Endothelial cell of umbilical vein (primary cell): ENCODE data around the gene MRPL38. TPM values are rescaled to one million over a fixed set of nuclear protein-coding genes. Genes with fewer than 3 reads are reported as not detected.

Experiments used
- BruUV-seq: library from RNA; stranded (reverse); fragments of 400-500 nt; replicated peaks from 2 replicates; lab custom pipeline; 2021; lab: Mats Ljungman, UMichigan
- CTCF ChIA-PET: fragments of 300-600, 350-600 bp; sonication (Branson Sonifier 250); formaldehyde crosslinking; loops from one replicate; lab custom pipeline; 2021; ENCODE audit warnings: antibody characterized with exemption, inconsistent platforms; lab: Charles Lee
- POLR2A ChIA-PET: fragments of 300-600, 350-600 bp; sonication (Branson Sonifier 250); formaldehyde crosslinking; loops from one replicate; lab custom pipeline; 2021; ENCODE audit warnings: antibody characterized with exemption, inconsistent platforms; lab: Charles Lee
- DNase-seq: peaks from one replicate; pipeline ENCODE4 v3.0.0-alpha.2; 2011; ENCODE audit warnings: low read depth, low spot score
- FAIRE-seq: peaks from 2 replicates; lab custom pipeline; 2011; peaks lifted over from hg19 to GRCh38; lab: Jason Lieb, UNC
- H2AFZ ChIP-seq: 2 replicates; pipeline ENCODE4 v1.6.0; 2012; ENCODE audit warnings: low read depth, low read length, control low read depth, inconsistent platforms
- H3K27ac ChIP-seq: 2 replicates; pipeline ENCODE4 v1.5.1; 2011; ENCODE audit warnings: low read depth, mild to moderate bottlenecking, control low read depth, low read length, moderate library complexity; ENCODE audit not compliant: insufficient read depth
- H3K27me3 ChIP-seq, 2 experiments: 2 replicates each; pipeline versions ENCODE4 v1.6.0 to v1.6.1; 2011; ENCODE audit warnings: low read length in 2 of 2, mixed read lengths in 1 of 2; ENCODE audit not compliant: control insufficient read depth in 2 of 2, insufficient read depth in 2 of 2
- H3K36me3 ChIP-seq, 2 experiments: 2 replicates in 1 of 2; 3 replicates in 1 of 2; pipeline ENCODE4 v1.5.1; 2011; ENCODE audit warnings: low read length in 2 of 2, mild to moderate bottlenecking in 1 of 2, moderate library complexity in 1 of 2; ENCODE audit not compliant: control insufficient read depth in 2 of 2, insufficient read depth in 2 of 2; ENCODE audit errors: extremely low read depth in 1 of 2
- H3K4me1 ChIP-seq: 3 replicates; pipeline ENCODE4 v1.5.1; 2011; ENCODE audit warnings: mild to moderate bottlenecking, low read length; ENCODE audit not compliant: control insufficient read depth, insufficient read depth; ENCODE audit errors: extremely low read depth
- H3K4me2 ChIP-seq: 2 replicates; pipeline ENCODE4 v1.6.1; 2011; ENCODE audit warnings: low read length, control low read depth, mixed read lengths; ENCODE audit not compliant: insufficient read depth
- H3K4me3 ChIP-seq, 3 experiments: fragments of 200-600 bp in 1 of 3; sonication (generic), shearing (Covaris generic) in 1 of 3; replicated peaks in 1 of 3; 2 replicates each; pipeline ENCODE4 v1.5.1; 2011 to 2016; ENCODE audit warnings: control low read depth in 3 of 3, low read length in 3 of 3, mild to moderate bottlenecking in 2 of 3, inconsistent platforms in 1 of 3, low read depth in 1 of 3, moderate library complexity in 1 of 3; ENCODE audit not compliant: insufficient read depth in 1 of 3
- H3K79me2 ChIP-seq: 2 replicates; pipeline ENCODE4 v1.6.0; 2012; ENCODE audit warnings: low read length, inconsistent platforms; ENCODE audit not compliant: control insufficient read depth, insufficient read depth
- H3K9ac ChIP-seq: replicated peaks from 2 replicates; pipeline ENCODE3; 2011; ENCODE audit warnings: low read length, control low read depth; ENCODE audit not compliant: insufficient read depth; ENCODE audit errors: extremely low read depth
- H3K9me1 ChIP-seq: replicated peaks from 3 replicates; pipeline ENCODE4 v1.6.0; 2011; ENCODE audit warnings: mild to moderate bottlenecking, low read length; ENCODE audit not compliant: control insufficient read depth, insufficient read depth; ENCODE audit errors: extremely low read depth
- H3K9me3 ChIP-seq: replicated peaks from 2 replicates; pipeline ENCODE4 v1.5.1; 2012; ENCODE audit warnings: low read length, inconsistent platforms; ENCODE audit not compliant: control insufficient read depth, insufficient read depth
- H4K20me1 ChIP-seq: replicated peaks from 2 replicates; pipeline ENCODE3; 2011; ENCODE audit warnings: mild to moderate bottlenecking, low read length; ENCODE audit not compliant: control insufficient read depth, insufficient read depth; ENCODE audit errors: extremely low read depth
- JUN ChIP-seq: IDR thresholded peaks from 2 replicates; pipeline ENCODE4 v1.6.1; 2011; ENCODE audit warnings: borderline replicate concordance, low read depth; ENCODE audit not compliant: insufficient read length, insufficient read depth
- POLR2A ChIP-seq: IDR thresholded peaks from 2 replicates; pipeline ENCODE4 v1.6.1; 2012; ENCODE audit warnings: low read depth, mild to moderate bottlenecking, control low read depth, low read length
- dilution Hi-C: fragments of 300-500 bp; cut with MboI; formaldehyde crosslinking; loops from one replicate; pipeline ENCODE4 v1.15.0; 2019; ENCODE audit warnings: low sequenced_read_pairs; ENCODE audit not compliant: extremely low pct_ligation_motif_present
- intact Hi-C: fragments of 100-400 bp; cut with micrococcal nuclease; formaldehyde crosslinking; loops from one replicate; pipeline ENCODE4 v1.10.0; 2022
- polyA plus RNA-seq, 4 experiments: library from polyadenylated mRNA; depleted of rRNA in 3 of 4; stranded (reverse) in 3 of 4; unstranded in 1 of 4; fragments of >200 nt; gene quantifications; 2 replicates each; pipeline versions ENCODE4 v1.2.1 to v1.2.3, GENCODE V29; 2011 to 2012; ENCODE audit warnings: missing spikeins in 1 of 4
- total RNA-seq: library from RNA; stranded (reverse); gene quantifications from 2 replicates; pipeline ENCODE4 v1.2.3, GENCODE V29; 2021

MRPL38 gene
- total and polyA plus RNA-seq, 2 donors (not counting 3 experiments of a cell fraction or from before 2014, with no cell fraction given) = 82.7 to 93.8 TPM

GRCh38 chr17:75910699-75911098 is 6.0 kb upstream of the MRPL38 start:
- intact Hi-C loops = no loop called here
- CTCF ChIA-PET = interaction anchor here (0.9 to 1.5 kb wide), 4 partner anchors 29 to 90 kb away, joined by 3 to 4 read pairs (median 4); partner anchors contain the start of gene CDK3

GRCh38 chr17:75909812-75910274 is 5.2 kb upstream of the MRPL38 start:
- POLR2A ChIA-PET = no interaction called here
- no peak overlapping the region for H3K9ac ChIP-seq
- no peak for DNase-seq
- H4K20me1 ChIP-seq = no peaks in the 10 kb centered on the region
- H3K27ac ChIP-seq = no peak overlapping the region
- H3K4me1 ChIP-seq = no peaks in the 10 kb centered on the region
- H3K79me2 ChIP-seq = no peaks in the 10 kb centered on the region
- CTCF ChIA-PET = interaction anchor here (0.8 to 1.5 kb wide), 4 partner anchors 33 to 104 kb away, joined by 3 to 4 read pairs (median 3); no protein-coding TSS in a partner anchor
- H3K9me3 ChIP-seq = no peaks in the 10 kb centered on the region
- no peak for TF ChIP-seq JUN
- intact Hi-C loops = no loop called here
- BruUV-seq = no TSS peak
- no peaks in the 10 kb centered on the region for H3K27me3 ChIP-seq
- no peak overlapping the region for H3K4me2 ChIP-seq
- FAIRE-seq = no peak
- no peaks in the 10 kb centered on the region for H3K9me1 ChIP-seq
- dilution Hi-C loops = no loop called here
- no peaks in the 10 kb centered on the region for H3K36me3 ChIP-seq
- H3K4me3 ChIP-seq = no peak overlapping the region
- H2AFZ ChIP-seq = no peak overlapping the region

More at GRCh38 chr17:75910699-75911098, 6.0 kb upstream of the MRPL38 start:
- H3K9ac ChIP-seq = no peak overlapping the region
- no peak overlapping the region for H3K4me3 ChIP-seq
- FAIRE-seq (no peak), DNase-seq (no peak)
- no peaks in the 10 kb centered on the region for H3K9me1 ChIP-seq
- H3K36me3 ChIP-seq = no peaks in the 10 kb centered on the region
- no peaks in the 10 kb centered on the region for H3K4me1 ChIP-seq
- dilution Hi-C loops = no loop called here
- no peak overlapping the region for H3K4me2 ChIP-seq
- H3K79me2 ChIP-seq = no peaks in the 10 kb centered on the region
- TF ChIP-seq JUN (no peak), POLR2A (no peak)
- H4K20me1 ChIP-seq = no peaks in the 10 kb centered on the region
- no peak overlapping the region for H2AFZ ChIP-seq
- no peaks in the 10 kb centered on the region for H3K9me3 ChIP-seq
- BruUV-seq = no TSS peak
- H3K27me3 ChIP-seq = no peaks in the 10 kb centered on the region
- H3K27ac ChIP-seq = no peak overlapping the region
- POLR2A ChIA-PET = no interaction called here
